HepG2 (cell line): Measurements from ENCODE around the gene MLN. TPM values are rescaled to one million over a fixed set of nuclear protein-coding genes. Genes with fewer than 3 reads are reported as not detected.

Experiments
- ATAC-seq: fragments of 200-7000 bp; cut with Tn5 transposase; 3 replicates; pipeline ENCODE4 v1.9.1; 2020; ENCODE audit warnings: mild to moderate bottlenecking, moderate library complexity
- BruUV-seq: library from RNA; stranded (reverse); fragments of 400-500 nt; replicated peaks from 2 replicates; lab custom pipeline; 2021; lab: Mats Ljungman, UMichigan
- CTCF ChIA-PET: fragments of 300-600 bp; formaldehyde crosslinking; extraction: SDS; loops from one replicate; lab custom pipeline; 2021; ENCODE audit warnings: low total read pairs, inconsistent platforms, low intra/inter-chr PET ratio; lab: Yijun Ruan, JAX
- POLR2A ChIA-PET: fragments of 350-600 bp; sonication (Branson Sonifier 250); formaldehyde crosslinking; loops from one replicate; lab custom pipeline; 2020; ENCODE audit warnings: antibody characterized with exemption, inconsistent platforms; lab: Yijun Ruan, JAX
- DNase-seq: peaks from one replicate; pipeline ENCODE4 v3.0.0-alpha.2; 2015; ENCODE audit warnings: low spot score
- FAIRE-seq: peaks from 3 replicates; lab custom pipeline; 2011; peaks lifted over from hg19 to GRCh38; lab: Jason Lieb, UNC
- H2AFZ ChIP-seq: one replicate; pipeline ENCODE4 v1.6.1; 2011; ENCODE audit warnings: low read length, inconsistent platforms
- H3K27ac ChIP-seq: fragments of 300-600 bp; 3 replicates; pipeline ENCODE4 v1.8.0; 2011; ENCODE audit warnings: mixed run types, mild to moderate bottlenecking, mixed read lengths, low read length, inconsistent platforms; ENCODE audit not compliant: insufficient read depth; ENCODE audit errors: extremely low read length
- H3K27me3 ChIP-seq, 2 experiments: fragments of 200-600 bp in 1 of 2; 2 replicates in 1 of 2; 3 replicates in 1 of 2; pipeline versions ENCODE4 v1.6.0 to v1.8.0; 2011; ENCODE audit warnings: low read length in 2 of 2, mild to moderate bottlenecking in 2 of 2, moderate library complexity in 2 of 2, inconsistent platforms in 1 of 2; ENCODE audit not compliant: insufficient read depth in 2 of 2, control insufficient read depth in 1 of 2
- H3K36me3 ChIP-seq, 2 experiments: fragments of 200-600 bp in 1 of 2; replicated peaks in 1 of 2; 2 replicates in 1 of 2; 3 replicates in 1 of 2; pipeline versions ENCODE4 v1.5.1 to v1.8.0; 2011; ENCODE audit warnings: low read length in 2 of 2, inconsistent platforms in 1 of 2; ENCODE audit not compliant: insufficient read depth in 2 of 2, control insufficient read depth in 1 of 2
- H3K4me1 ChIP-seq: 2 replicates; pipeline ENCODE4 v1.5.1; 2012; ENCODE audit warnings: low read length, inconsistent platforms; ENCODE audit not compliant: insufficient read depth
- H3K4me2 ChIP-seq: 2 replicates; pipeline ENCODE4 v1.6.0; 2011; ENCODE audit warnings: low read depth, low read length, inconsistent platforms
- H3K4me3 ChIP-seq, 3 experiments: fragments of 200-600 bp in 1 of 3; sonication (generic), shearing (Covaris generic) in 1 of 3; replicated peaks in 1 of 3; 2 replicates each; pipeline ENCODE4 v1.5.1; 2011 to 2016; ENCODE audit warnings: low read length in 3 of 3, inconsistent platforms in 2 of 3, low read depth in 2 of 3, mild to moderate bottlenecking in 2 of 3, control low read depth in 1 of 3, mixed read lengths in 1 of 3; ENCODE audit not compliant: insufficient read depth in 1 of 3
- H3K79me2 ChIP-seq: one replicate; pipeline ENCODE4 v1.6.1; 2011; ENCODE audit warnings: low read length, inconsistent platforms; ENCODE audit not compliant: insufficient read depth
- H3K9ac ChIP-seq: 2 replicates; pipeline ENCODE4 v1.6.0; 2011; ENCODE audit warnings: mild to moderate bottlenecking, low read depth, low read length, inconsistent platforms; ENCODE audit not compliant: insufficient read depth
- H3K9me3 ChIP-seq: 2 replicates; pipeline ENCODE4 v1.5.1; 2012; ENCODE audit warnings: mild to moderate bottlenecking, low read length
- H4K20me1 ChIP-seq: 2 replicates; pipeline ENCODE4 v1.6.0; 2011; ENCODE audit warnings: inconsistent platforms, mild to moderate bottlenecking, low read length, moderate library complexity; ENCODE audit not compliant: insufficient read depth
- BHLHE40 ChIP-seq: IDR thresholded peaks from 2 replicates; pipeline ENCODE4 v1.6.1; 2011; ENCODE audit warnings: low read length, improper control_type of control experiment
- BRCA1 ChIP-seq: sonication (generic); formaldehyde crosslinking; IDR thresholded peaks from 2 replicates; pipeline ENCODE4 v1.4.0; 2020; ENCODE audit warnings: missing genetic modification reagents
- JUN ChIP-seq: sonication (generic); formaldehyde crosslinking; IDR thresholded peaks from 2 replicates; pipeline ENCODE4 v1.4.0; 2020; ENCODE audit warnings: mild to moderate bottlenecking, missing genetic modification reagents
- MZF1 ChIP-seq: sonication (generic); formaldehyde crosslinking; IDR thresholded peaks from 2 replicates; pipeline ENCODE4 v1.8.1; 2023; ENCODE audit warnings: mild to moderate bottlenecking, missing genetic modification reagents, borderline replicate concordance
- RBAK ChIP-seq: sonication (generic); formaldehyde crosslinking; IDR thresholded peaks from 2 replicates; pipeline ENCODE4 v1.5.1; 2020; ENCODE audit warnings: mild to moderate bottlenecking, missing genetic modification reagents
- TEAD2 ChIP-seq: sonication (generic); formaldehyde crosslinking; IDR thresholded peaks from 2 replicates; pipeline ENCODE4 v1.9.0; 2021; ENCODE audit warnings: missing genetic modification reagents
- ZBTB8A ChIP-seq: sonication (generic); formaldehyde crosslinking; IDR thresholded peaks from 2 replicates; pipeline ENCODE4 v1.4.0; 2020; ENCODE audit warnings: mild to moderate bottlenecking, low read depth, missing genetic modification reagents, borderline replicate concordance
- ZFP1 ChIP-seq: IDR thresholded peaks from 2 replicates; pipeline ENCODE4 v1.6.1; 2016
- ZKSCAN5 ChIP-seq: sonication (generic); formaldehyde crosslinking; IDR thresholded peaks from 2 replicates; pipeline ENCODE4 v1.5.1; 2020; ENCODE audit warnings: mild to moderate bottlenecking, missing genetic modification reagents
- ZMAT3 ChIP-seq: sonication (generic); formaldehyde crosslinking; conservative IDR thresholded peaks from 2 replicates; pipeline ENCODE4 v1.7.0; 2021; ENCODE audit warnings: missing genetic modification reagents
- ZNF512B ChIP-seq: sonication (generic); formaldehyde crosslinking; IDR thresholded peaks from 2 replicates; pipeline ENCODE4 v1.5.1; 2020; ENCODE audit warnings: missing genetic modification reagents, mild to moderate bottlenecking, borderline replicate concordance
- ZNF850 ChIP-seq: sonication (generic); formaldehyde crosslinking; conservative IDR thresholded peaks from 2 replicates; pipeline ENCODE4 v1.9.0; 2021; ENCODE audit warnings: mild to moderate bottlenecking, missing genetic modification reagents
- ZZZ3 ChIP-seq: sonication (generic); formaldehyde crosslinking; IDR thresholded peaks from 2 replicates; pipeline ENCODE4 v1.4.0; 2020; ENCODE audit warnings: missing genetic modification reagents, mild to moderate bottlenecking, borderline replicate concordance
- WGBS: methylation state at CpG from one replicate; pipeline ENCODE4 v1.1.6; 2017; ENCODE audit warnings: low lambda C conversion rate; 5-methylcytosine and 5-hydroxymethylcytosine counted together
- in situ Hi-C: cut with HindIII; loops from 2 replicates; pipeline ENCODE4 v1.10.0; 2017; ENCODE audit warnings: low pct_unique_long_range_greater_than_20kb; ENCODE audit not compliant: extremely low pct_ligation_motif_present
- intact Hi-C: fragments of 100-400 bp; cut with micrococcal nuclease; formaldehyde crosslinking; loops from one replicate; pipeline ENCODE4 v1.10.0; 2022; ENCODE audit not compliant: unreplicated experiment
- polyA plus RNA-seq, 8 experiments: library from polyadenylated mRNA; depleted of rRNA in 3 of 8; stranded (reverse) in 7 of 8; unstranded in 1 of 8; fragments of >200 nt; fragmentation: Illumina TruSeq in 4 of 8; extraction: Trizol in 4 of 8; gene quantifications; 2 replicates each; pipeline versions ENCODE4 v1.2.1 to v1.2.3, GENCODE V29; 2011 to 2016; ENCODE audit warnings: low read depth in 4 of 8, missing spikeins in 1 of 8, mixed read lengths in 1 of 8; ENCODE audit not compliant: insufficient read depth in 1 of 8
- total RNA-seq, 5 experiments: library from RNA; depleted of rRNA; stranded (reverse); fragments of >200 nt; fragmentation: Illumina TruSeq; extraction: Trizol; gene quantifications; 2 replicates each; pipeline ENCODE4 v1.2.3, GENCODE V29; 2016; ENCODE audit warnings: low read depth in 1 of 5
- TF ChIP-seq, protein P1 (sequence below): sonication (generic); IDR thresholded peaks from 2 replicates; pipeline ENCODE4 v1.6.1; 2016; ENCODE audit warnings: low read depth, borderline replicate concordance
- TF ChIP-seq, protein P2 (sequence below): sonication (generic); formaldehyde crosslinking; IDR thresholded peaks from 2 replicates; pipeline ENCODE4 v1.4.0; 2020; ENCODE audit warnings: missing genetic modification reagents, mild to moderate bottlenecking, borderline replicate concordance

Gene MLN
- total and polyA plus RNA-seq, 2 of the 13 experiments (the other 11 are each of a cell fraction or from before 2014, with no cell fraction given): not detected

GRCh38 chr6:33845031-33845745 lies 41.4 kb upstream of the MLN start:
- Histone ChIP-seq H2AFZ (no peak overlapping the region), H3K27ac (no peak overlapping the region), H3K4me1 (peaks cover 23% of the 10 kb centered on the region), H4K20me1 (no peaks in the 10 kb centered on the region), H3K27me3 (peaks cover 2 to 30% of the 10 kb centered on the region in 2 experiments; a peak in 4 of 5 replicates), H3K4me2 (no peak overlapping the region), H3K36me3 (no peaks in the 10 kb centered on the region), H3K9ac (no peak overlapping the region), H3K4me3 (no peak overlapping the region), H3K9me3 (no peaks in the 10 kb centered on the region), H3K79me2 (no peaks in the 10 kb centered on the region)
- in situ Hi-C loops (no loop called here), intact Hi-C loops (no loop called here)
- ChIA-PET CTCF (no interaction called here), POLR2A (no interaction called here)
- no peak for ATAC-seq
- no peak for DNase-seq
- 1% methylated on average over 4 of the region's 4 CpGs for WGBS
- FAIRE-seq: no peak
- no TSS peak for BruUV-seq
- TF ChIP-seq TEAD2 (CRISPR knock-in tag) (no peak), MZF1 (CRISPR knock-in tag) (no peak), ZFP1 (CRISPR knock-in tag) (no peak), BRCA1 (CRISPR knock-in tag) (no peak), ZZZ3 (CRISPR knock-in tag) (no peak), ZNF850 (CRISPR knock-in tag) (no peak), ZBTB8A (no peak), ZKSCAN5 (CRISPR knock-in tag) (no peak), ZMAT3 (CRISPR knock-in tag) (no peak), RBAK (no peak), BHLHE40 (no peak), ZNF512B (no peak), JUN (CRISPR knock-in tag) (no peak)
- TF ChIP-seq, protein P1, sequence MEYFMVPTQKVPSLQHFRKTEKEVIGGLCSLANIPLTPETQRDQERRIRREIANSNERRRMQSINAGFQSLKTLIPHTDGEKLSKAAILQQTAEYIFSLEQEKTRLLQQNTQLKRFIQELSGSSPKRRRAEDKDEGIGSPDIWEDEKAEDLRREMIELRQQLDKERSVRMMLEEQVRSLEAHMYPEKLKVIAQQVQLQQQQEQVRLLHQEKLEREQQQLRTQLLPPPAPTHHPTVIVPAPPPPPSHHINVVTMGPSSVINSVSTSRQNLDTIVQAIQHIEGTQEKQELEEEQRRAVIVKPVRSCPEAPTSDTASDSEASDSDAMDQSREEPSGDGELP: no peak
- TF ChIP-seq, protein P2, sequence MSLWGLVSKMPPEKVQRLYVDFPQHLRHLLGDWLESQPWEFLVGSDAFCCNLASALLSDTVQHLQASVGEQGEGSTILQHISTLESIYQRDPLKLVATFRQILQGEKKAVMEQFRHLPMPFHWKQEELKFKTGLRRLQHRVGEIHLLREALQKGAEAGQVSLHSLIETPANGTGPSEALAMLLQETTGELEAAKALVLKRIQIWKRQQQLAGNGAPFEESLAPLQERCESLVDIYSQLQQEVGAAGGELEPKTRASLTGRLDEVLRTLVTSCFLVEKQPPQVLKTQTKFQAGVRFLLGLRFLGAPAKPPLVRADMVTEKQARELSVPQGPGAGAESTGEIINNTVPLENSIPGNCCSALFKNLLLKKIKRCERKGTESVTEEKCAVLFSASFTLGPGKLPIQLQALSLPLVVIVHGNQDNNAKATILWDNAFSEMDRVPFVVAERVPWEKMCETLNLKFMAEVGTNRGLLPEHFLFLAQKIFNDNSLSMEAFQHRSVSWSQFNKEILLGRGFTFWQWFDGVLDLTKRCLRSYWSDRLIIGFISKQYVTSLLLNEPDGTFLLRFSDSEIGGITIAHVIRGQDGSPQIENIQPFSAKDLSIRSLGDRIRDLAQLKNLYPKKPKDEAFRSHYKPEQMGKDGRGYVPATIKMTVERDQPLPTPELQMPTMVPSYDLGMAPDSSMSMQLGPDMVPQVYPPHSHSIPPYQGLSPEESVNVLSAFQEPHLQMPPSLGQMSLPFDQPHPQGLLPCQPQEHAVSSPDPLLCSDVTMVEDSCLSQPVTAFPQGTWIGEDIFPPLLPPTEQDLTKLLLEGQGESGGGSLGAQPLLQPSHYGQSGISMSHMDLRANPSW (CRISPR knock-in tag): no peak
